GM19043 (cell line): ENCODE results near the gene STXBP4.

Experiments
- ATAC-seq: cut with Tn5 transposase; IDR thresholded peaks from one replicate; pipeline ENCODE4 v1.9.1; 2021; ENCODE audit warnings: low read depth; ENCODE audit not compliant: unreplicated experiment

Gene STXBP4

DNA sequence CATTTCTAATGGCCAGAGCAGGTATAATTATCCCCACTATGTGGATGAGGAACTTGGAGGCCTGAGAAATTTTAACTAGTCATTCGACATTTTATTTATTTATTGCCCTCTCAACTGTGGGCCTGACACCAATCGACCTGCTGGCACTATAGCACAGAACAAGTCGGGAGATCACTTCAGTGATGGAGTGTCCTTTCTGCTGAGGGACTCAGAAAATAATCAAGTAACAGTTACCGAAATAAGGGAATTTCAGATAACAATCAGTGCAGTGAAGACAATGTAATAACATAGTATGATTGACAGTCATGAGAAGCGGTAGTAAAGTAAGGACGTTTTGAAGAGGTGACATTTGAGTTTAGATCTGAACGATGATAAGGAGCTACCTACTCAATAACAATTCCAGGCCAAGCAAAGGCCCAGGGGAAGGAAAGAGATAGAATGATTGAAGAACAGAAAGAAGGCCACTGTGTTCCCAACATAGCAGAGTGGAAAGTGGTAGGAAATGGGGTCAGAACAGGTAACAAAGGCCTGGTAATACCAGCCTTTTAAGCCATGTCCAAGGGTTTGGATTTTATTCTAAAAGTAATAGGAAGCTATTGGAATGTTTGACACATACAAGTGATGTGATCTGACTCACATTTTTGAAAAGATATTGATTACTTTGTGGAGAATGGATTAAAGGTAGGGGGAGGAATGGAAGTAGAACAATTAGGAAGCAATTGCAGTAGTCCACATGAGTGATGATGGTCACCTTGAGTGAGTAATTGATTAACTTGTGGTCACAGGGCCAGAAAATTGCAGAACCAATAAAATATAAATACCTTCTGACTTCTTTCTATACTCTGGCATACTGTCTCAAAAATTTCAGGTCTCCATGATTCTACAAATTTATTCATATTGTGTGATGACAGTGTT is 1.4 kb downstream of the STXBP4 start:
- no peak for ATAC-seq

DNA sequence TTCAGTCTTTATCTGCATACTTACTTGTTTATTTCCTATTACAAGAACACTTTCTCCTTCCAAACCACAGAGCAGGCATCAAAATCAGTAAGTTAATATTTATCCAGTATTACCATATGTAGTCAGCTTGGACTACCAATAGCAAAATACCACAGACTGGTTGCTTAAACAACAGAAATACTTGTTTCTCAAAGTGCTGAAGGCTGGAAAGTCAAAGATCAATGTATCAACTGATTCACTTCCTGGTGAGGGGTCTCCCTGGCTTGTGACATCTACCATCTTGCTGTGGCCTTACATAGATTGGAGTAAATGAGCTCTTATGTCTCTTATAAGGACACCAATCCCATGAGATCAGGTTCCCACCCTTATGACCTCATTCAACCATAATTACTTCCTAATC is 2.6 kb downstream of the STXBP4 start:
- no peak for ATAC-seq

DNA sequence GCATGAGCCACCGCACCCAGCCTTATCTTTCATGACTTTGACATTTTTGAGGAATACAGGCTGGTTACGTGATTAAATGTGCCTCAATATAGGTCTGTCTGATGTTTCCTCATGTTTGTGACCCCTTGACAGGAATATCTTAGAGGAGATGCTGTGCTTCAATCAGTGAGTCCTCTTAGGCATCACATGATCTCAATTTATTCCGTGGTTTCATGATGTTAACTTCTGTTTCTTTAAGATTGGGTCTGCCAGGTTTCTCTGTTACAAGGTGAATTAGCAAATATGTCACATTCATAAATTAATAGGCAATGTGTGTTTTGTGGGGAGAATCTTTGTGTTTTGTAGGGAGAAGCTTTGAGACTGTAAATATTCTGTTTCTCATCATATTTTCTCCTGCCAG is 3.3 kb downstream of the STXBP4 start:
- ATAC-seq: no peak

DNA sequence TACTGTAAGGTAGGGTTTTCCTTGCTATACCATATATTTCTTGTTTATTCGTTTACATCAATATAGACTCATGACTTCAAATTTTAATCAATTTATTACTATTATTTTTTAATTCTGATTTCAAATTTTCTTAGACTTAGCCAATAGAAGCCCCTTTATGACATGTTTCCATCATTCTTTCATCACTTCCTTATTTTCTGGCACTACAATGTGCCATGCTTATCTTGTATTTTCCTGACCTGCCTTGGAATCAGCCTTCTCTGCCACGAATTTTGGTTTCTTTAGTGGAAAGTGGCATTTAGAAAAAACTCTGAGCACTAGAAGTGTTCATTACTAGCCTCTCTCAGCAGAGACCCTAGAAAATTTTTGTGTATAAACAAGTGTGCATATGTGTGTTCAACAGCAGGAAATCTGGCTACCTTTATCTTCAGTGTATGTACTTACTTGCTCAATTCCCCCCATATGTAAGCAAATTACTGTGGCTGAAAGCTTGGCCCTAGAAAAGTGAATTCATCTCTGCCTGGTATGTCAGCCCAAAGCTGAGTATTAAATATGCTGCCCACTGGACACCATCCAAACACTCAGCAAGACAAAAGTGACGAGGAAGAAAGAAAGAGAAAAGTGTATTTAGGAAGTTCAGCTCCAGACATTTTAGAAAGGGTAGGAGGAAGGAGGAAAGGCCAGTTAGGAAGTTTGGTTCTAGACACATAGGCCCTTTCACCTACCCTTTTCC is 4.0 kb downstream of the STXBP4 start:
- ATAC-seq: no peak

DNA sequence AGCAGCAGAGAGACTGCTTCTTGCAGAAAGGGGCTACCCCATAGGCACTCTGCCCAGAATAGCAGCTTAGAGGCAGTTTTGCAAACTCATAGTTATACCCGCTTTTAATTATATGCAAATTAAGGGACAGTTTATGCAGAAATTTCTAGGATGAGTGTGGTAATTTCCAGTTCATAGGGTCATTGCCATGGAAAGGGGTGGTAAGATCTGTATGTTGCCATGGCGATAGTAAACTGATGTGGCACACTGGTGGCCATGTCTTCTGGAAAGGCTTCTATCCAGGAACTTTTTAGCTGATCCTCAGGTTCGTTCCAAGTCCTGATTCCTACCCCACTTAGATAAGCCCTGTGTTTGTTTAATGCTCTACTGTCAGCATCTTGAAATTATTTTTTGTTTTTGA is 6.2 kb downstream of the STXBP4 start:
- no peak for ATAC-seq

DNA sequence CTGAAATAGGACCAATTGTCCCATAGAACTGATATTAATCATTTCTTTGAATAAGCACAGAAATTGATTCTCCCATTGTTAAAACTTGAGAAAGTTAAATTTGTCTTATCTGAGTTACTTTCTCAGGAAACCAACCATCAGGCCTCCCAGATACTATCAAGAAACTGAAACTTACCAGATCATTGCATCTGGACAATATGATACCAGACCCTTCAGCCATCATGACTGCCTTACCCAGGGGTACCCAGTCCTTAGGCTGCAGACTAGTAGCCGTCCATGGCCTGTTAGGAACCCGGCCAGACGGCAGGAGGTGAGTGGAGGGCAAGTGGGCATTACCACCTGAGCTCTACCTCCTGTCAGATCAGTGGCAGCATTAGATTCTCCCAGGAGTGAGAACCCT is 7.8 kb downstream of the STXBP4 start:
- ATAC-seq: no peak

DNA sequence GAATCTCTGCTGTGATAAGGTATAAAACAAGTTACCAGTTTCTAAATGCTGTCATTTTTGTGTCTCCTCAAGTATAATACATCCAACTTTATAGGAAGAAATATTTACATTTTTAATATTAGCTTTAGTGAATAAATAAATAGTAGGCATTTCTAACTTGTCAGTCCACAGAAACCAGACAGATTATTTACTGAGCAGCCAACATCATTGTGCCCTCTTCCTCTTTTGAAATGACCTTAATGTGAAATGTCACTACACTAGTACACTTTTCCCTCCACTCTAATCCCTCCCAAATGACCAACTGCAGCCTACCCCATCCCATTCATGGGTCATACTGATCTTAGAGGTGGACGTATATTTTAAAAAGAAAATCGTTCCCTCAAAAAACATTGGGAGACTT is 9.2 kb downstream of the STXBP4 start:
- ATAC-seq: no peak

DNA sequence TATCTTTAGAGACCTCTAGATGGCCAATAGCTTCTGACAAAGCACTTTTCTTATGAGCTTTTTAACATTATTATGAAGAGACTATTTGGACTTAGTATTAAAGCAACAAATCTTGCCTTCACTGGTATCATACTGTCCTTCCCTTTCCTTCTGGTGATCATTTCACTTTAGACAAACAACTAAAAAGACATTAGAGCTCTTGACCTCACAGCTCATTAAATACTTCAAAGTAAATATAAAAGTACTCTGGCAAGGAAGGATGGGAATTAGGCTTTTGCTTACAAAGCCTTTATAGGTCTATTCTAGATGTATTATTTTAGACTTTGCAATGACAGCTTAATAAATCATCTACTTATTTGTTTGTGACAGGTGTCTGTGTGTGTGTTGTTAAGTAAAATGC is 11.1 kb downstream of the STXBP4 start:
- ATAC-seq: no peak

DNA sequence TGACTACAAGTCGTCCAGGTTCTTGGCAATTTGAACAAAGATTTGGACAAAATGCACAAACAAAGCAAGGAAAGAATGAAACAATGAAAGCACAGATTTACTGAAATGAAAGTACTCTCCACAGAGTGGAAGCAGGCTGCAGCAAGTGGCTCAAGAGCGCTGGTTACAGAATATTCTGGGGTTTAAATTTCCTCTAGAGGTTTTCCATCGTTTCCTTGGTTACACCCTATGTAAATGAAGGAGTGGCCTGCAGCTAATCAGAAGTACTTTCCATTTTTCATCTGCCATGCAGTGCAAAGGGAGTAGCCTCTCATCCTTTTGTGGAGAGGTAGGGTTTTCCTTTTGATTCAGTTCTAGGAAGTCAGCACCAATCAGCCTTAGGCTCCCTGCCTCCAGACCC is 11.8 kb downstream of the STXBP4 start:
- no peak for ATAC-seq

DNA sequence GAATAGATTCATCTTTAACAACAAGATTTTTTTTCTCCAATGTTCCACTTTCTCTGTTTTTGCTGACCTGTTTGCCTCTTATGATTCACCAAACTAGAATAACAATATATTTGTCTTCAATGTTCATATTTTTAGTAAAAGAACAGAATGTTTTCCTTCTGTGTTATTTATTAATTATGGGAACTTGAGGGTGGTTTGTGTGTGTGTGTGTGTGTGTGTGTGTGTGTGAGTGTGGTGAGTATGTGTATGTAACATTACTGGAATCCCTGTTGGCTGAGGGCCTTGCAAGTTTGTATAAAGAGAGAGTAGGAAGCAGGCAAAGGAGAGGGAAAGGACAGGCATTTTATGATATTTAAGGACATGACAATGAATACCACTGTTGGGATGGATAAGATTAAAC is 13.8 kb downstream of the STXBP4 start:
- ATAC-seq: no peak

DNA sequence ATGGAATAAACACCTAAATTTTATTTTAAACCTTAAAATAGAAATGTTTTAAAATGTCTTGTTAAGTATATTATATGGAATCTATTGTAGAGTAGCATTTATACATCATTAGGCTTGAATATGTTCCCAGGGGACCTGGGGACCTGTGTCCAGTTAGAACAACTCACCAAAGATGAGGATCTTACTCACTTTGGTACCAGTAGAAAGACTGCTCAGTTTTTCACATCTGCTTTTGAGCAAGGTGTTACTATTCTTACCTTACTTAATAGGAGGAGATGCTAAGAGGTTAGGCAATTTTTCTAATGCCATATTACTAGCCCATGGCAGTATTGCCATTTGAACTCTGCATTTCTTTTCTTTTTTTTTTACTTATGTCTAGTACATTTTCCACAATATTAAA is 14.7 kb downstream of the STXBP4 start:
- no peak for ATAC-seq

DNA sequence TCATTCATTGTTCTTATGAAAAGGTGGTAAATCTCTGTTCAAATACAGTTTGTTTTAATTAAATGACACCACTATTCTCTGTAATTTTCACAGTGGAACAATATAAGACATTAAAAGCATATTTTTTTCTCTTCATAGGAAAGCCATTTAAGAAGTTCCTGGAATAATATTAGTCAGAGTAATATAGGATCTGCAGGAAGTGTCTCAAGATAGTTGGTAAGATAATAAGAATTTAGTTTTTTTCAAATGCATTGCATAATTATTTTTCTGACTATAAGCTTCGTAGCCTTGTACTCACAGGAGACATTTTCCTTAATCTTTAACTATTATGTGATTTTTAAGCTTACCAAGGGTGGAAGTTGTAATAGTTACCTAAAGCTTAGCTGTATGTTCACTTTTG is 16.9 kb downstream of the STXBP4 start:
- ATAC-seq: no peak

DNA sequence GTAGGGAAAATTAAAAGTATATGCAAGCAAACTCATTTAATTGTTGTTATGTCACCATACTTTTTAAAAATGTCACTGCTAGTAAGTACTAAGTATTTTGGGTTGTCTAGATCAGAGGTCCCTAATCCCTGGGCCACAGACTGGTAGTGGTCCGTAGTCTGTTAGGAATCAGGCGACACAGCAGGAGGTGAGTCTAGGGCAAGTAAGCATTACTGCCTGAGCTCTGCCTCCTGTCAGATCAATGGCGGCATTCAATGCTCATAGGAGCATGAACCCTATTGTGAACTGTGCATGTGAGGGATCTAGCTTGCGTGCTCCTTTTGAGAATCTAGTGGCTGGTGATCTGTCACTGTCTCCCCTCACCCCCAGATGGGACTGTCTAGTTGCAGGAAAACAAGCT is 21.6 kb downstream of the STXBP4 start:
- ATAC-seq: no peak

DNA sequence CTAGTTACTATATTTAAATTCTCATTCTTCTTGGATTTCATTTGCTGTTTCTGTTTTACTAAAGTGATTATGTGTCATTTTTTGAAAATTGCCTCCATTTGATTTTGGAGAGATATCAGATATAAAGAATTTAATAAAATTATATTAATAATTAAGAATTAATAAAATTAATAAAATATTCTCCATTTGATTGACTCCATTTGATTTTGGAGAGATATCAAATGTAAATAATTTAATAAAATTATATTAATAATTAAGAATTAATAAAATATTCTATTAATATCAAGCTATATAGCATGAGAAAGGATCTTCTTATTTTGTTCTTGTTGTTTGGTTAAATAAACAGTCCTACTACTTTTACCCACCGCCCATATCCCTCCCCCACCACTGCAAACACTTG is 23.0 kb downstream of the STXBP4 start:
- no peak for ATAC-seq

DNA sequence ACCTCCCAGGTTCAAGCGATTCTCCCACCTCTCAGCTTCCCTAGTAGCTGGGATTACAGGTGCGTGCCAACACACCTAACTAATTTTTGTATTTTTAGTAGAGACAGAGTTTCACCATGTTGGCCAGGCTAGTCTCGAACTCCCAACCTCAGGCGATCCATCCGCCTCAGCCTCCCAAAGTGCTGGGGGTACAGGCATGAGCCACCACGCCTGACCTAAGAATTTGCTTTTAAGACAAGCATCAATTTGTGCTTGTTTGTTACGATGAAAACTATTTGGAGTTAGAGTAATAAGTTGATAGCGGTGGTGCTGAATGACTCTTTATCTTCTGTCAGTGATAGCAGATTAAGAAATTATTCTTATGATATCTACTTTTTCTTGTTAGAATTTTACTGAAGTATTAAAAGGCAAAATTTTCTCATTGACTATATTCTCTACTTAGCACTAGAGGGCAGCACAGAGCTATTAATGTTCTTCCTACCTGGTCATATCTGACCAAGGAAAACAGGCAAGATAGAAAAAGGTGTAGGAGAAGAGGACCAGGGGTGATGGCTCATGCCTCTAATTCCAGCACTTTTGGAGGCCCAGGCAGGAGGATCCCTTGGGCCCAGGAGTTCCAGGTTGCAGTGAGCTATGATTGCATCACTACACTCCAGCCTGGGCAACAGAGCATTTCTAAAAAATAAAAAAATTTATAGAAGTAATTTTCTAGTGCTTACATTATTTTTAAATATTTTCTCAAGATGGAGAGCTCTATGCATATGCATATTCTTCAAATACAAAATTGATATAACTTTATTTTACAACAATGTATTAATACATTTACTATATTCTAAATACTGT is 24.5 kb downstream of the STXBP4 start:
- ATAC-seq: peak; percentile 68

DNA sequence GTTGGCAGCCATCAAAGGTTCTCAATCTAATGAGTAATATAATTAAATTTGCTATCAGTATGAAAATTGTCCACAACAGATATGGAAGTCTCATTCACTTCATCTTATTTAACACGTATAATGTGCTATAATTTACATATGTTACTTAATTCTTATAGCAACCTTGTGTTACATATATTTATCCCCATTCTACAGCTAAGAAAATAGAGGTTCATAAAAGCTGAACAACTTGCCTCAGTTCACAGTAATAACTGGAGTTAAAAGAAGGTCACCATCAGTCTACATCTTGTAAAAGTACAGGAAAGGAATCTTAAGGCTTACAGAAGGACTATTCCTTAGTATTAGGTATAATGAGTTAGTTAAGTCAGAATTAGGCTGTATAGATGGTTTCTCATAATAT is 27.9 kb downstream of the STXBP4 start:
- no peak for ATAC-seq

DNA sequence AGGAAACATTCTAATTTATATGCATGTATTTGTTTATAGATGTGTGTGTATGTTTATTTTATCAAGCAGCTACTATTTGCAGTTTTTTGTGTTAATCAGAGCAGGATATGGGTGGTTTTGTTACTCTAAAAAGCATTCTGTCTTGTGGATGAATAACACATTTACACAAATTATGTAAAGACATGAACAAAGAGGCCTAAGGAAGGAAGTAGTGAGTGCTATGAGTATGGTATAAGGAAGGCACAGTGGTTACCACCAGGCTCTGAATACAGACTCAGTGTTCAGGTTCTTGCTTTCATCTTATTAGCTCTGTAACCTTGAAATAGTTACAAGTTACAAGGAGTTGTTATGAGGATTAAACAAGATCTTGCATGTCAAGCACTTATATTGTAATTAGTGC is 33.9 kb downstream of the STXBP4 start:
- ATAC-seq: no peak

DNA sequence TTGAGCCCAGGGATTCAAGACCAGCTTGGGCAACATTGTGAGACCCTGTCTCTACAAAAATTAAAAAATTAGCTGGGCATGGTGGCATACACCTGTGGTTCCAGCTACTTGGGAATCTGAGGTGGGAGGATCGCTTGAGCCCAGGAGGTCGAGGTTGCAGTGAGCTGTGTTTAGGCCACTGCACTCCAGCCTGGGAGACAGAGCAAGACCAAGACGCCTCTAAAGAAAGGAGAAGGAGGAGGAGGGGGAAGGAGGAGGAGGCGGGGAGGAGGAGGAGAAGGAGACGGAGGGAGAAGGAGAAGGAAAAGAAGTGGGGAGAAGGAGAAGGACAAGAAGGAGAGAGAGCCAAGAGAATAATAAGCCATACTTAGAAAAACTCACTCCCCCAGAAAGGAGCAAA is 35.9 kb downstream of the STXBP4 start:
- ATAC-seq: no peak

DNA sequence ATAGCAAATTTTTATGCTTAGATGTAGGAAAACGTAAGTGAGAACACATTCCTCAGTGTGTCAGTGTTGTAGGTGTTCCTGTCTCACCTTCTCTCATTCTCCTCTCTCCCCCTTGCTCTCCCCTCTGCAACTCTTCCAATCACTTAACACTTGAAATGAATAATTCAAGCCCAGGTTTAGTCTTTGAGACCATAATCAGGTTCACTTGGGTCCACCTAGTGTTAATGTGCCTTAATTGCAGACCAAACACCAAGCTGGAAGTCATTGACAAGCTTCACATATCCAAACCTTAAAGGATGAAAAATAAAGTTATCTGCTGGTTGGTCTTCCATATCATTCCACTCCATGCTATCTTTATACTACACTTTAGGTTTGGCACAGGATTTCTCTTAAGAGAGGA is 37.0 kb downstream of the STXBP4 start:
- ATAC-seq: no peak

DNA sequence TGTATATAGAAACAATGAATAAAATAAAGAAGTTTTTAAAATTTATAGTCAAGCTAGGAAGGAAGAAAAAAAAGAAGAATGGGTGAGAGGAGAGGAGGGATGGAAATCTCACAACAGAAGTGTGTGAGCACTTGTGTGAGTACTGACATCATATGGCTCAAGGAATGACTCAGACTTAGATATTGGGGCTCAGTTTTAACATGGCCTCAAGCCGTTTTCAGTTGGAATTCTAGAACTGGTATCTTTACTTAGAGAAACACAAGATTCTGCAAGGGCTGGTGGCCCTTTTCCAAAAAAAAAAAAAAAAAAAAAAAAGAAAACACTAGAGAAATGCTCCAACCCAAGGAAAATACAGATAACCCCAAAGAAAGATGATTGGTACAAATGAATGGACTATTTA is 55.1 kb downstream of the STXBP4 start:
- no peak for ATAC-seq

DNA sequence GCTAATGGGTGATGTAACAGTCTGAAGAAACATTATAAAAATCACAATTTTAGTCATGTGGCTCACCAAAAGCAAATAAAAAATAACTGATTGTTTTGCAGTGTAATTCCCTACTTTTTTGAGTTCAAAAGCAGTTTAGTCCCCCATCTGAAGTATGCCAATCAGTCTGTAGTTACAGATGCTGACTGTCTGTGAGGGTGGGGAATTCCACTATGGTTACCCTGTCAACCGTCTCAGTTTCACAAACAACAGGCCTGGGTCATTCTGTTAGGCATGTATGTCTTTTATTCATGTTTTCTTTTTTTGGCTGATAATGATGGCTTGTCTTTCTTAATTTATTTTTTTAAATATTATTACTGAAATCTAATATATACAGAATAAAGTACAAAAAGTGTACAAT is 69.3 kb downstream of the STXBP4 start:
- ATAC-seq: peak; percentile 93
